Keratinocyte (primary cell): Measurements from ENCODE around the gene ZNF830. TPM values are rescaled to one million over a fixed set of nuclear protein-coding genes. Genes with fewer than 3 reads are reported as not detected.

Experiments used
- DNase-seq: peaks from one replicate; pipeline ENCODE4 v3.0.0-alpha.2; 2011; ENCODE audit warnings: low read depth, missing footprints, low spot score
- FAIRE-seq: peaks from 2 replicates; lab custom pipeline; 2011; peaks lifted over from hg19 to GRCh38; lab: Jason Lieb, UNC
- H2AFZ ChIP-seq: 2 replicates; pipeline ENCODE4 v1.6.0; 2012; ENCODE audit warnings: low read length, control low read depth, inconsistent platforms; ENCODE audit not compliant: control insufficient read depth
- H3K27ac ChIP-seq: 2 replicates; pipeline ENCODE4 v1.5.1; 2011; ENCODE audit warnings: low read length; ENCODE audit not compliant: control insufficient read depth, insufficient read depth
- H3K27me3 ChIP-seq: 3 replicates; pipeline ENCODE4 v1.6.0; 2011; ENCODE audit warnings: low read length; ENCODE audit not compliant: control insufficient read depth, insufficient read depth; ENCODE audit errors: extremely low read depth
- H3K36me3 ChIP-seq, 2 experiments: 2 replicates in 1 of 2; 3 replicates in 1 of 2; pipeline ENCODE4 v1.5.1; 2011; ENCODE audit warnings: low read length in 2 of 2, mild to moderate bottlenecking in 1 of 2; ENCODE audit not compliant: control insufficient read depth in 2 of 2, insufficient read depth in 2 of 2; ENCODE audit errors: extremely low read depth in 1 of 2
- H3K4me1 ChIP-seq: 3 replicates; pipeline ENCODE4 v1.5.1; 2011; ENCODE audit warnings: low read length; ENCODE audit not compliant: control insufficient read depth, insufficient read depth; ENCODE audit errors: extremely low read depth
- H3K4me2 ChIP-seq: 3 replicates; pipeline ENCODE4 v1.6.0; 2011; ENCODE audit warnings: low read depth, low read length; ENCODE audit not compliant: control insufficient read depth, insufficient read depth; ENCODE audit errors: extremely low read depth
- H3K4me3 ChIP-seq, 3 experiments: fragments of 200-600 bp in 1 of 3; sonication (generic) in 1 of 3; 2 replicates in 2 of 3; 3 replicates in 1 of 3; pipeline ENCODE4 v1.5.1; 2011 to 2016; ENCODE audit warnings: low read length in 3 of 3, mild to moderate bottlenecking in 3 of 3, control low read depth in 2 of 3, inconsistent platforms in 1 of 3, low read depth in 1 of 3, mixed read lengths in 1 of 3, mixed run types in 1 of 3, moderate library complexity in 1 of 3; ENCODE audit not compliant: control insufficient read depth in 2 of 3, insufficient read depth in 2 of 3; ENCODE audit errors: extremely low read depth in 1 of 3
- H3K79me2 ChIP-seq: 2 replicates; pipeline ENCODE4 v1.6.0; 2012; ENCODE audit warnings: low read length; ENCODE audit not compliant: control insufficient read depth, insufficient read depth
- H3K9ac ChIP-seq: 3 replicates; pipeline ENCODE4 v1.6.0; 2011; ENCODE audit warnings: low read length; ENCODE audit not compliant: control insufficient read depth, insufficient read depth; ENCODE audit errors: extremely low read depth
- H3K9me1 ChIP-seq: 3 replicates; pipeline ENCODE4 v1.6.0; 2011; ENCODE audit warnings: low read length; ENCODE audit not compliant: control insufficient read depth, insufficient read depth; ENCODE audit errors: extremely low read depth
- H3K9me3 ChIP-seq: 2 replicates; pipeline ENCODE4 v1.5.1; 2012; ENCODE audit warnings: low read depth, low read length; ENCODE audit not compliant: control insufficient read depth
- H4K20me1 ChIP-seq: 3 replicates; pipeline ENCODE4 v1.6.0; 2011; ENCODE audit warnings: low read length; ENCODE audit not compliant: control insufficient read depth, insufficient read depth; ENCODE audit errors: extremely low read depth
- CTCF ChIP-seq, 3 experiments: IDR thresholded peaks in 1 of 3; conservative IDR thresholded peaks in 1 of 3; optimal IDR thresholded peaks in 1 of 3; 2 replicates in 2 of 3; 3 replicates in 1 of 3; pipeline versions ENCODE3 to v1.5.1; 2011; ENCODE audit warnings: low read length in 3 of 3, mild to moderate bottlenecking in 3 of 3, moderate library complexity in 2 of 3, control low read depth in 1 of 3, inconsistent platforms in 1 of 3; ENCODE audit not compliant: insufficient read depth in 2 of 3; ENCODE audit errors: extremely low read depth in 1 of 3
- EZH2 ChIP-seq: IDR thresholded peaks from one replicate; pipeline ENCODE4 v1.6.1; 2012; ENCODE audit warnings: inconsistent platforms, mild to moderate bottlenecking, low read length, moderate library complexity
- dilution Hi-C: fragments of 300-500 bp; cut with MboI; formaldehyde crosslinking; loops from one replicate; pipeline ENCODE4 v1.7.0; 2020; ENCODE audit warnings: low sequenced_read_pairs; ENCODE audit not compliant: extremely low pct_ligation_motif_present
- polyA minus RNA-seq, 3 experiments: library from RNA; depleted of rRNA, polyadenylated mRNA; stranded (reverse); fragments of >200 nt; gene quantifications; 1 replicate in 1 of 3; 2 replicates in 1 of 3; 3 replicates in 1 of 3; pipeline ENCODE4 v1.2.3, GENCODE V29; 2011
- polyA plus RNA-seq, 5 experiments: library from polyadenylated mRNA; depleted of rRNA in 3 of 5; stranded (reverse) in 3 of 5; stranded (forward) in 1 of 5; unstranded in 1 of 5; fragments of >200 nt; gene quantifications; 1 replicate in 1 of 5; 2 replicates in 3 of 5; 3 replicates in 1 of 5; pipeline versions ENCODE4 v1.2.1 to v1.2.3, GENCODE V29; 2011 to 2012; ENCODE audit warnings: missing spikeins in 2 of 5, low read depth in 1 of 5, low replicate concordance in 1 of 5

Gene ZNF830
- polyA plus RNA-seq (5.5 to 10.3 TPM (median 7.5 TPM) in 3 replicates), polyA minus RNA-seq (1.1 to 2.8 TPM (median 2.3 TPM) in 3 replicates)
- polyA plus RNA-seq (2011; ENCODE audit: low read depth) = 10.9 TPM
- polyA plus RNA-seq (2011; cell fraction: cytosol; rRNA removed) = 4.4 and 4.9 TPM in 2 replicates
- polyA plus RNA-seq (2011; cell fraction: nucleus; rRNA removed) = 10.3 and 17.7 TPM in 2 replicates
- 6.5 and 10.3 TPM in 2 replicates for polyA plus RNA-seq (2012; ENCODE audit: low replicate concordance)
- polyA minus RNA-seq (2011; cell fraction: cytosol; rRNA and poly(A)+ RNA removed) = 3.5 TPM
- polyA minus RNA-seq (2011; cell fraction: nucleus; rRNA and poly(A)+ RNA removed) = 2.5 and 4.3 TPM in 2 replicates

- H3K27me3 ChIP-seq = no peaks in the 10 kb centered on the region
- peak within 1 kb of the TSS; percentile 96 for H3K27ac ChIP-seq
- no peaks in the 10 kb centered on the region for H3K9me3 ChIP-seq
- H3K9me1 ChIP-seq = no peaks in the 10 kb centered on the region
- H2AFZ ChIP-seq = peak within 1 kb of the TSS; percentile 100
- TF ChIP-seq CTCF (optimal IDR thresholded peaks at IDR 0.05 in 1 of 3, IDR thresholded peaks at IDR 0.05 in 1 of 3, conservative IDR thresholded peaks at IDR 0.05 in 1 of 3; ENCODE audit: extremely low read depth in 1 of 3, insufficient read depth in 2 of 3, low read length in 3 of 3) = no peak
- TF ChIP-seq EZH2 = no peak
- peaks cover 29% of the 10 kb centered on the region for H3K79me2 ChIP-seq
- peak within 1 kb of the TSS; percentile 79 for H3K4me2 ChIP-seq
- FAIRE-seq = peak; percentile 48
- peak within 1 kb of the TSS; percentile 88 to 100 (median 90) for H3K4me3 ChIP-seq
- DNase-seq = peak; percentile 57
- peak within 1 kb of the TSS; percentile 98 for H3K9ac ChIP-seq
- peaks cover 15% of the 10 kb centered on the region for H3K4me1 ChIP-seq
- H4K20me1 ChIP-seq = no peaks in the 10 kb centered on the region
- dilution Hi-C loops = no loop called here
- peaks cover 3 to 6% of the 10 kb centered on the region in 2 experiments for H3K36me3 ChIP-seq
Measured at GRCh38 chr17:34961093-34961911, at the start of gene ZNF830, which contains the start of gene CCT6B. Gene ZNF830 (plus strand): TSS chr17:34961540. CDS start chr17:34961567, 27 bp downstream. Gene CCT6B (minus strand): TSS chr17:34961460. CDS start chr17:34961393, 67 bp downstream.

GRCh38 chr17:34913001-34913400, 48.3 kb upstream of the ZNF830 start:
- Histone ChIP-seq H4K20me1 (no peaks in the 10 kb centered on the region), H3K79me2 (no peaks in the 10 kb centered on the region), H3K4me3 (no peak overlapping the region), H3K4me1 (no peaks in the 10 kb centered on the region), H3K27me3 (no peaks in the 10 kb centered on the region), H3K4me2 (no peak overlapping the region), H3K9ac (no peak overlapping the region), H3K36me3 (no peaks in the 10 kb centered on the region), H3K9me1 (no peaks in the 10 kb centered on the region), H3K9me3 (no peaks in the 10 kb centered on the region), H2AFZ (no peak overlapping the region), H3K27ac (no peak overlapping the region)
- FAIRE-seq (no peak), DNase-seq (no peak)
- no peak for TF ChIP-seq EZH2
- no peak for TF ChIP-seq CTCF (optimal IDR thresholded peaks at IDR 0.05 in 1 of 3, IDR thresholded peaks at IDR 0.05 in 1 of 3, conservative IDR thresholded peaks at IDR 0.05 in 1 of 3; ENCODE audit: extremely low read depth in 1 of 3, insufficient read depth in 2 of 3, low read length in 3 of 3)
- dilution Hi-C loops = no loop called here
